Astrocyte of the hippocampus (primary cell): ENCODE measurements around the gene TMEM258.

ENCODE experiments used
- DNase-seq: peaks from one replicate; pipeline ENCODE4 v3.0.0; 2011; ENCODE audit warnings: low read depth, low spot score

TMEM258 gene

GRCh38 chr11:61760946-61761345 is 31.5 kb downstream of the TMEM258 start:
- no peak for DNase-seq

- DNase-seq = no peak
Measured at GRCh38 chr11:61757213-61757862, 35.1 kb downstream of the TMEM258 start.

- peak; percentile 56 for DNase-seq
Measured at GRCh38 chr11:61756452-61757212, 35.8 kb downstream of the TMEM258 start.

GRCh38 chr11:61756147-61756451 is 36.3 kb downstream of the TMEM258 start:
- DNase-seq = no peak

- DNase-seq = peak; percentile 87
Measured at GRCh38 chr11:61754534-61755482, 37.6 kb downstream of the TMEM258 start.

- no peak for DNase-seq
Measured at GRCh38 chr11:61753672-61754071, 38.7 kb downstream of the TMEM258 start.

- DNase-seq = no peak
Measured at GRCh38 chr11:61752925-61753521, 39.4 kb downstream of the TMEM258 start.

GRCh38 chr11:61752117-61752924 is 40.1 kb downstream of the TMEM258 start, which contains the start of gene MYRF:
Gene MYRF, plus strand, starts transcription at chr11:61752636. Its CDS starts 109 bp downstream, at chr11:61752745.
- peak; percentile 87 for DNase-seq

GRCh38 chr11:61751384-61751783 is 41.0 kb downstream of the TMEM258 start:
- DNase-seq = no peak

- DNase-seq = no peak
Measured at GRCh38 chr11:61750631-61751273, 41.6 kb downstream of the TMEM258 start.

GRCh38 chr11:61749591-61750217 is 42.7 kb downstream of the TMEM258 start:
- no peak for DNase-seq

- DNase-seq = no peak
Measured at GRCh38 chr11:61747967-61748285, 44.5 kb downstream of the TMEM258 start.

- DNase-seq = peak; percentile 82
Measured at GRCh38 chr11:61747192-61747966, 45.0 kb downstream of the TMEM258 start.

- DNase-seq = no peak
Measured at GRCh38 chr11:61746442-61747191, 45.8 kb downstream of the TMEM258 start.

- DNase-seq = no peak
Measured at GRCh38 chr11:61745781-61746441, 46.5 kb downstream of the TMEM258 start.

GRCh38 chr11:61744609-61745156 is 47.7 kb downstream of the TMEM258 start:
- no peak for DNase-seq

- DNase-seq = no peak
Measured at GRCh38 chr11:61744181-61744580, 48.2 kb downstream of the TMEM258 start.
